Measurements from ENCODE around the gene ZNF135. TPM values are rescaled to one million over a fixed set of nuclear protein-coding genes. Genes with fewer than 3 reads are reported as not detected.

The ZNF135 gene
- total RNA-seq, 1 experiment from 2014 or later: not detected

GRCh38 chr19:58042495-58043340, 16.4 kb upstream of the ZNF135 start:
- no peaks in the 10 kb centered on the region for H4K20me1 ChIP-seq (ENCODE audit: insufficient read depth, low read depth, low read length)
- no peaks in the 10 kb centered on the region for H3K36me3 ChIP-seq (ENCODE audit: insufficient read depth, low read length)
- H3K27ac ChIP-seq (ENCODE audit: low read length): no peak overlapping the region
- H3K9me2 ChIP-seq (replicated peaks; ENCODE audit: insufficient read depth, low read length): no peaks in the 10 kb centered on the region
- no peak for DNase-seq
- no peak overlapping the region for H3K9ac ChIP-seq (ENCODE audit: low read length)
- peaks cover 47% of the 10 kb centered on the region for H3K9me3 ChIP-seq (ENCODE audit: low read length)
- H3K79me2 ChIP-seq (ENCODE audit: low read length): no peaks in the 10 kb centered on the region
- no peaks in the 10 kb centered on the region for H3K4me1 ChIP-seq (ENCODE audit: low read length)
- no peak overlapping the region for H3K4me3 ChIP-seq (ENCODE audit: low read length)
- no peak overlapping the region for H3K4me2 ChIP-seq (ENCODE audit: low read depth, low read length, poor library complexity, severe bottlenecking)
- H2AFZ ChIP-seq (ENCODE audit: low read length): no peak overlapping the region
- H3K27me3 ChIP-seq (ENCODE audit: low read length): no peaks in the 10 kb centered on the region

- Histone ChIP-seq H3K27me3 (ENCODE audit: low read length) (no peaks in the 10 kb centered on the region; the same call in 1 of the 2 replicates), H3K79me2 (ENCODE audit: low read length) (no peaks in the 10 kb centered on the region), H3K36me3 (ENCODE audit: insufficient read depth, low read length) (no peaks in the 10 kb centered on the region), H3K9ac (ENCODE audit: low read length) (no peak overlapping the region), H3K4me3 (ENCODE audit: low read length) (no peak overlapping the region), H3K4me2 (ENCODE audit: low read depth, low read length, poor library complexity, severe bottlenecking) (no peak overlapping the region), H2AFZ (ENCODE audit: low read length) (no peak overlapping the region), H3K4me1 (ENCODE audit: low read length) (no peaks in the 10 kb centered on the region), H4K20me1 (ENCODE audit: insufficient read depth, low read depth, low read length) (no peaks in the 10 kb centered on the region), H3K9me3 (ENCODE audit: low read length) (peaks cover 42% of the 10 kb centered on the region), H3K9me2 (replicated peaks; ENCODE audit: insufficient read depth, low read length) (no peaks in the 10 kb centered on the region), H3K27ac (ENCODE audit: low read length) (no peak overlapping the region)
- DNase-seq: no peak
Measured at GRCh38 chr19:58044391-58044790, 14.7 kb upstream of the ZNF135 start.

- no peaks in the 10 kb centered on the region for H3K4me1 ChIP-seq (ENCODE audit: low read length)
Measured at GRCh38 chr19:58044886-58045285, 14.2 kb upstream of the ZNF135 start.

GRCh38 chr19:58045411-58046050, 13.6 kb upstream of the ZNF135 start:
- Histone ChIP-seq H3K27me3 (ENCODE audit: low read length) (no peaks in the 10 kb centered on the region; the same call in 1 of the 2 replicates), H3K9me3 (ENCODE audit: low read length) (peaks cover 41% of the 10 kb centered on the region), H3K4me2 (ENCODE audit: low read depth, low read length, poor library complexity, severe bottlenecking) (no peak overlapping the region), H3K27ac (ENCODE audit: low read length) (no peak overlapping the region), H2AFZ (ENCODE audit: low read length) (no peak overlapping the region), H3K79me2 (ENCODE audit: low read length) (no peaks in the 10 kb centered on the region), H3K9ac (ENCODE audit: low read length) (no peak overlapping the region), H3K4me3 (ENCODE audit: low read length) (no peak overlapping the region), H3K36me3 (ENCODE audit: insufficient read depth, low read length) (no peaks in the 10 kb centered on the region), H3K9me2 (replicated peaks; ENCODE audit: insufficient read depth, low read length) (no peaks in the 10 kb centered on the region), H3K4me1 (ENCODE audit: low read length) (no peaks in the 10 kb centered on the region), H4K20me1 (ENCODE audit: insufficient read depth, low read depth, low read length) (no peaks in the 10 kb centered on the region)
- no peak for DNase-seq

More at GRCh38 chr19:58044886-58045285, 14.2 kb upstream of the ZNF135 start:
- no peaks in the 10 kb centered on the region for H4K20me1 ChIP-seq (ENCODE audit: insufficient read depth, low read depth, low read length)
- no peak overlapping the region for H3K9ac ChIP-seq (ENCODE audit: low read length)
- H3K4me3 ChIP-seq (ENCODE audit: low read length): no peak overlapping the region
- peaks cover 44% of the 10 kb centered on the region for H3K9me3 ChIP-seq (ENCODE audit: low read length)
- H2AFZ ChIP-seq (ENCODE audit: low read length): no peak overlapping the region
- H3K27me3 ChIP-seq (ENCODE audit: low read length): no peaks in the 10 kb centered on the region; the same call in 1 of the 2 replicates
- no peaks in the 10 kb centered on the region for H3K9me2 ChIP-seq (replicated peaks; ENCODE audit: insufficient read depth, low read length)
- H3K27ac ChIP-seq (ENCODE audit: low read length): no peak overlapping the region
- no peak for DNase-seq
- H3K79me2 ChIP-seq (ENCODE audit: low read length): no peaks in the 10 kb centered on the region
- H3K4me2 ChIP-seq (ENCODE audit: low read depth, low read length, poor library complexity, severe bottlenecking): no peak overlapping the region
- H3K36me3 ChIP-seq (ENCODE audit: insufficient read depth, low read length): no peaks in the 10 kb centered on the region

- Histone ChIP-seq H3K4me2 (ENCODE audit: low read depth, low read length, poor library complexity, severe bottlenecking) (no peak overlapping the region), H4K20me1 (ENCODE audit: insufficient read depth, low read depth, low read length) (no peaks in the 10 kb centered on the region), H3K4me3 (ENCODE audit: low read length) (no peak overlapping the region), H3K4me1 (ENCODE audit: low read length) (no peaks in the 10 kb centered on the region), H3K9me3 (ENCODE audit: low read length) (peaks cover 36% of the 10 kb centered on the region), H3K9me2 (replicated peaks; ENCODE audit: insufficient read depth, low read length) (no peaks in the 10 kb centered on the region), H3K36me3 (ENCODE audit: insufficient read depth, low read length) (no peaks in the 10 kb centered on the region; the same call in 1 of the 2 replicates), H3K27me3 (ENCODE audit: low read length) (no peaks in the 10 kb centered on the region; the same call in 1 of the 2 replicates), H3K9ac (ENCODE audit: low read length) (no peak overlapping the region), H3K27ac (ENCODE audit: low read length) (no peak overlapping the region), H2AFZ (ENCODE audit: low read length) (no peak overlapping the region), H3K79me2 (ENCODE audit: low read length) (no peaks in the 10 kb centered on the region)
- DNase-seq: no peak
Measured at GRCh38 chr19:58046856-58047255, 12.2 kb upstream of the ZNF135 start.

- H3K9me3 ChIP-seq (ENCODE audit: low read length): peaks cover 43% of the 10 kb centered on the region
- H3K4me1 ChIP-seq (ENCODE audit: low read length): no peaks in the 10 kb centered on the region
- H3K79me2 ChIP-seq (ENCODE audit: low read length): no peaks in the 10 kb centered on the region
- no peak overlapping the region for H2AFZ ChIP-seq (ENCODE audit: low read length)
- H3K36me3 ChIP-seq (ENCODE audit: insufficient read depth, low read length): no peaks in the 10 kb centered on the region; the same call in 1 of the 2 replicates
- no peaks in the 10 kb centered on the region for H4K20me1 ChIP-seq (ENCODE audit: insufficient read depth, low read depth, low read length)
- no peak overlapping the region for H3K27ac ChIP-seq (ENCODE audit: low read length)
- DNase-seq: no peak
- H3K4me3 ChIP-seq (ENCODE audit: low read length): no peak overlapping the region
- H3K27me3 ChIP-seq (ENCODE audit: low read length): no peaks in the 10 kb centered on the region; the same call in 1 of the 2 replicates
- no peak overlapping the region for H3K9ac ChIP-seq (ENCODE audit: low read length)
- H3K9me2 ChIP-seq (replicated peaks; ENCODE audit: insufficient read depth, low read length): no peaks in the 10 kb centered on the region
- no peak overlapping the region for H3K4me2 ChIP-seq (ENCODE audit: low read depth, low read length, poor library complexity, severe bottlenecking)
Measured at GRCh38 chr19:58047672-58048071, 11.4 kb upstream of the ZNF135 start.

GRCh38 chr19:58052256-58052655, 6.8 kb upstream of the ZNF135 start:
- H2AFZ ChIP-seq (ENCODE audit: low read length): no peak overlapping the region
- H3K9me2 ChIP-seq (replicated peaks; ENCODE audit: insufficient read depth, low read length): no peaks in the 10 kb centered on the region
- H3K79me2 ChIP-seq (ENCODE audit: low read length): no peaks in the 10 kb centered on the region
- DNase-seq: no peak
- no peak overlapping the region for H3K4me2 ChIP-seq (ENCODE audit: low read depth, low read length, poor library complexity, severe bottlenecking)
- H3K36me3 ChIP-seq (ENCODE audit: insufficient read depth, low read length): no peaks in the 10 kb centered on the region; the same call in 1 of the 2 replicates
- H3K27me3 ChIP-seq (ENCODE audit: low read length): no peaks in the 10 kb centered on the region; the same call in 1 of the 2 replicates
- H3K9ac ChIP-seq (ENCODE audit: low read length): no peak overlapping the region
- no peaks in the 10 kb centered on the region for H4K20me1 ChIP-seq (ENCODE audit: insufficient read depth, low read depth, low read length)
- H3K9me3 ChIP-seq (ENCODE audit: low read length): peaks cover 34% of the 10 kb centered on the region
- no peak overlapping the region for H3K4me3 ChIP-seq (ENCODE audit: low read length)
- no peaks in the 10 kb centered on the region for H3K4me1 ChIP-seq (ENCODE audit: low read length)
- no peak overlapping the region for H3K27ac ChIP-seq (ENCODE audit: low read length)

GRCh38 chr19:58053480-58054156, 5.5 kb upstream of the ZNF135 start:
- Histone ChIP-seq H3K9me2 (replicated peaks; ENCODE audit: insufficient read depth, low read length) (no peaks in the 10 kb centered on the region), H3K4me1 (ENCODE audit: low read length) (no peaks in the 10 kb centered on the region), H3K9me3 (ENCODE audit: low read length) (peaks cover 34% of the 10 kb centered on the region), H3K27ac (ENCODE audit: low read length) (no peak overlapping the region), H3K4me2 (ENCODE audit: low read depth, low read length, poor library complexity, severe bottlenecking) (no peak overlapping the region), H3K4me3 (ENCODE audit: low read length) (no peak overlapping the region), H3K36me3 (ENCODE audit: insufficient read depth, low read length) (no peaks in the 10 kb centered on the region; the same call in 1 of the 2 replicates), H3K9ac (ENCODE audit: low read length) (no peak overlapping the region), H2AFZ (ENCODE audit: low read length) (no peak overlapping the region), H4K20me1 (ENCODE audit: insufficient read depth, low read depth, low read length) (no peaks in the 10 kb centered on the region), H3K79me2 (ENCODE audit: low read length) (no peaks in the 10 kb centered on the region), H3K27me3 (ENCODE audit: low read length) (no peaks in the 10 kb centered on the region; the same call in 1 of the 2 replicates)
- no peak for DNase-seq
